GM21737 (cell line): ENCODE data around the gene LCT.
A peak's percentile ranks its signal among the peaks of the same experiment; 100 is the strongest.

Source experiments
- ATAC-seq: cut with Tn5 transposase; IDR thresholded peaks from one replicate; pipeline ENCODE4 v1.9.1; 2021; ENCODE audit warnings: mild to moderate bottlenecking, moderate library complexity; ENCODE audit not compliant: unreplicated experiment

LCT gene

DNA sequence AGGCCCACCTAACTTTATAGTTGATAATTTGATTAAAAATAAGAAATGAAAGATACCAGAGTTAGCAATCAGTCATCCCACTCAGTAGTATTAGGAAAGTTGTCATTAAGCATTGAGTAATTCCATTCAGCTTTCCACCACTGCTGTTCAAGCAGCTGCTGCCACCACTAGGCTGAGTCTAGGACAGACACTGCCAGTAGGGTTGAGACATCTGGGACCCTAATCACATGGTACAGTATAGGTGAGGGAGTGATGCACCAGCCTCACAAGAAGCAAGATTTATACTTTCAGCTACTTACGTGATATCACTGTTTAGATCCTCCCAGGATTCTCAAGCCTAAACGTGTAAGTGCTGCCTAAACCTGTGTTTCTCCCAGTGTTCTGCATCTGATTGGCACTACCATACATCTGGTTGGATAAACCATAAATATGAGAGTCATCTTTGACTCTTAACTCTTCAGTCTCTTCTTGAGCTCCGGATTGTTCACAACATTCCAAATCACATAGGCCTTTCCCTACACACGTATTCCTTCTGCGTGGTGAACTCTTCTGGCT is 92.1 kb downstream of the LCT start:
- ATAC-seq, result no peak

DNA sequence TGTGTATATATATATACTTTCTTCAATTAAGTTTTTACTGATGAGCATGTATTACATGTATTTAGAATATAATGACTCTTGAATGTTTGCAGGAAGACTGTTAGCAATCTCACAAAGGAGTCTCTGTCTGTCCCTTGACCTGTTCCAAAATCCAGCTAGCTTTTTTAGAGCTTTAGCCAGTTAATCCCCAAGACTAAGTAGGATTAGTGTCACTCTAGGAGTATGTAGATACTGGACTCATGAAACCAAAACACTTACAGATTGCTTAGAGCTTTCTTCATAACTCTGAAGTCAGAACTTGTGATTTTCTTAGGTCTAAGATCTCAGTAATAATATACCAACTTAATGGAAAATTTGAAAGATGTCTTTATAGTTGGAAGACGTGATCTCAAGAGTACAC is 93.1 kb downstream of the LCT start:
- no peak for ATAC-seq

- peak; percentile 24 for ATAC-seq
Observed at GRCh38 chr2:135742325-135742757, 94.6 kb downstream of the LCT start.

- ATAC-seq, result peak; percentile 94
Observed at GRCh38 chr2:135741395-135742324, 95.3 kb downstream of the LCT start, which contains the start of gene UBXN4. UBXN4 (plus strand) TSS chr2:135741855; CDS start chr2:135741930, 75 bp downstream.

- ATAC-seq, result no peak
Observed at GRCh38 chr2:135741043-135741394, 96.0 kb downstream of the LCT start.

GRCh38 chr2:135740206-135740605 is 96.8 kb downstream of the LCT start:
- ATAC-seq, result no peak
